HL-60 (cell line): Measurements from ENCODE around the gene RHBDL1.

Source experiments
- REST ChIP-seq: IDR thresholded peaks from 2 replicates; pipeline ENCODE4 v1.6.1; 2012; ENCODE audit warnings: low read depth; ENCODE audit not compliant: insufficient replicate concordance
- TF ChIP-seq, protein P1 (sequence below): IDR thresholded peaks from one replicate; pipeline ENCODE4 v1.5.1; 2011; ENCODE audit warnings: low read length, control low read depth, inconsistent platforms; ENCODE audit not compliant: insufficient read depth

DNA sequence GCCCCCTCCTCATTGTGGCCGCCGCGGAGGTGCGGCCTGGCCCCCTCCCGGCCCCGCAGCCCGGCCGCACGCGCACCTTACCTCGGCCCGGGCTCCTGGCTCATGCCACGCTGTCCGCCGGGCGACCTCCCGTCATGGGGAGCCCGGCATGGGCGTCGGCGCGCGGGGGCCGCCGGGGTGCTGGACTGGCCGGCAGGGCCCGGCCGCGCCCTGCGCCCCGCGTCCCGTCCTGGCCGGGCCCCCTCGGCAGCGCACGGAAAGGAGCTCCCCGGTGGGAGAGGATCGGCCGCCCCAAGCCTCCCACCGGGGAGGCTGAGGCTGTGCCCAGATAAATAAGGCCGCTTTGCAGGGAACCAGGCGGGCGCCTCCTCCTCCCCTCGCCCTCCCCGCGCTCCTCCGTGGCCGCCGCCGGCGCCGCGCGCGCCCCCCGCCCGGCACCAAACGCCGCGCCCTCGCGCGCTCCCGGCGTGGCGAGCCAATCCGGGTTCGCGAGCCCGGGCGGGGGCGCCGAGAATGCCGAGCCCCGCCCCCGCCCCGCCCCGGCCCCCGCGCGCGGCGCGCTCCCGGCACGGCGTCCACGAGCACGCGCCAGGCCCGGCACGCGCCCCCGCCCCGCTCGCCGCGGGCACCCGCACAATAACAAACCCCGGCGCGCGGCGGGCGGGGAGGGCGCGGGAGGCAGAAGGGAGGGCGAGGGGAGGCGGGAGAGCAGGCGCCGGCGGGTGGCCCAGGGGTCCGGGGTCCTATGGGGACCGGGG is 30.1 kb downstream of the RHBDL1 start, which contains the start of gene FBXL16:
- TF ChIP-seq REST: no peak
- TF ChIP-seq, protein P1, sequence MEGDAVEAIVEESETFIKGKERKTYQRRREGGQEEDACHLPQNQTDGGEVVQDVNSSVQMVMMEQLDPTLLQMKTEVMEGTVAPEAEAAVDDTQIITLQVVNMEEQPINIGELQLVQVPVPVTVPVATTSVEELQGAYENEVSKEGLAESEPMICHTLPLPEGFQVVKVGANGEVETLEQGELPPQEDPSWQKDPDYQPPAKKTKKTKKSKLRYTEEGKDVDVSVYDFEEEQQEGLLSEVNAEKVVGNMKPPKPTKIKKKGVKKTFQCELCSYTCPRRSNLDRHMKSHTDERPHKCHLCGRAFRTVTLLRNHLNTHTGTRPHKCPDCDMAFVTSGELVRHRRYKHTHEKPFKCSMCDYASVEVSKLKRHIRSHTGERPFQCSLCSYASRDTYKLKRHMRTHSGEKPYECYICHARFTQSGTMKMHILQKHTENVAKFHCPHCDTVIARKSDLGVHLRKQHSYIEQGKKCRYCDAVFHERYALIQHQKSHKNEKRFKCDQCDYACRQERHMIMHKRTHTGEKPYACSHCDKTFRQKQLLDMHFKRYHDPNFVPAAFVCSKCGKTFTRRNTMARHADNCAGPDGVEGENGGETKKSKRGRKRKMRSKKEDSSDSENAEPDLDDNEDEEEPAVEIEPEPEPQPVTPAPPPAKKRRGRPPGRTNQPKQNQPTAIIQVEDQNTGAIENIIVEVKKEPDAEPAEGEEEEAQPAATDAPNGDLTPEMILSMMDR: no peak
